SH-SY5Y (cell line): ENCODE data around the gene CD28.

Source experiments
- GATA2 ChIP-seq: IDR thresholded peaks from 2 replicates; pipeline ENCODE4 v1.6.1; 2011; ENCODE audit warnings: mild to moderate bottlenecking, low read depth, low read length
- GATA3 ChIP-seq: IDR thresholded peaks from 2 replicates; pipeline ENCODE4 v1.6.1; 2011; ENCODE audit warnings: low read depth, mild to moderate bottlenecking, low read length, moderate library complexity

DNA sequence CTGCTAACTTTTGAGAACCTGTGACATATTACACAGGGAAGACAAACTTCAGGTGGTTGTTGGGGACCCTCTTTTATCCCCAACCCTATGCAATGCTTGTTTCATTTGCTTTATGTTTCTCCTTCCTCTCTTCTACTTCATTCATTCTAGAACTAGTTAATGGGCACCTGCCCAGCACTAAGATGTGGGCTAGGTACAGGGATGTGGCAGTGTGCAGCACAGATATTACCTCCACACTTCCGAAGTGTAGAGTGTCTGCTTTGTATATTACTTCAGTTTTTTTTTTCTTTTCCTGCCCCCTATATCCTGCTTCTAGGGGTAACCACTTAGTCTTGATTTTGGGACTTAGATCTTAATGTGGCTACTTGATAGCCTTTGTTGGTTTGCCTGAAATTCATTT is 35.1 kb downstream of the CD28 start:
- no peak for TF ChIP-seq GATA3
- TF ChIP-seq GATA2, result no peak
